OCI-LY7 (cell line): ENCODE data around the gene RAB24. TPM values are rescaled to one million over a fixed set of nuclear protein-coding genes. Genes with fewer than 3 reads are reported as not detected.

ENCODE experiments used
- BruUV-seq: library from RNA; stranded (reverse); fragments of 400-500 nt; replicated peaks from 2 replicates; lab custom pipeline; 2021; lab: Mats Ljungman, UMichigan
- CTCF ChIA-PET: fragments of 300-600 bp; sonication (Branson Sonifier 250); formaldehyde crosslinking; loops from one replicate; lab custom pipeline; 2022; ENCODE audit warnings: antibody characterized with exemption; ENCODE audit not compliant: unreplicated experiment; lab: Charles Lee
- POLR2A ChIA-PET: fragments of 300-600 bp; sonication (Branson Sonifier 250); formaldehyde crosslinking; loops from one replicate; lab custom pipeline; 2022; ENCODE audit warnings: antibody characterized with exemption; lab: Charles Lee
- DNase-seq: peaks from one replicate; pipeline ENCODE4 v3.0.0-alpha.2; 2015; ENCODE audit warnings: low spot score
- H2AFZ ChIP-seq: fragments of 200-600 bp; sonication (generic), shearing (Covaris generic); 2 replicates; pipeline ENCODE4 v1.6.1; 2014; ENCODE audit warnings: mild to moderate bottlenecking, antibody characterized with exemption, low read length, moderate library complexity
- H3K27ac ChIP-seq: fragments of 200-600 bp; sonication (generic); 2 replicates; pipeline ENCODE4 v1.5.1; 2014; ENCODE audit warnings: mixed run types, low read depth, mild to moderate bottlenecking, moderate library complexity, low read length, inconsistent platforms; ENCODE audit not compliant: poor library complexity, severe bottlenecking
- H3K36me3 ChIP-seq: fragments of 200-600 bp; sonication (generic); 2 replicates; pipeline ENCODE4 v1.6.1; 2014; ENCODE audit warnings: mild to moderate bottlenecking, antibody characterized with exemption, low read length, moderate library complexity, mixed read lengths; ENCODE audit not compliant: insufficient read depth
- H3K4me1 ChIP-seq: fragments of 200-600 bp; sonication (generic); 2 replicates; pipeline ENCODE4 v1.5.1; 2014; ENCODE audit warnings: mild to moderate bottlenecking, low read length; ENCODE audit not compliant: insufficient read depth, poor library complexity, severe bottlenecking
- H3K4me2 ChIP-seq: fragments of 200-600 bp; sonication (generic); 2 replicates; pipeline ENCODE4 v1.6.1; 2014; ENCODE audit warnings: mild to moderate bottlenecking, low read length
- H3K4me3 ChIP-seq: fragments of 200-600 bp; sonication (generic); 2 replicates; pipeline ENCODE4 v1.5.1; 2014; ENCODE audit warnings: mild to moderate bottlenecking, low read depth, low read length; ENCODE audit not compliant: poor library complexity, severe bottlenecking
- H3K79me2 ChIP-seq: fragments of 200-600 bp; sonication (generic); 2 replicates; pipeline ENCODE4 v1.6.1; 2016; ENCODE audit warnings: low read depth, mild to moderate bottlenecking, low read length, moderate library complexity, mixed read lengths; ENCODE audit not compliant: insufficient read depth
- H3K9me2 ChIP-seq: fragments of 200-600 bp; sonication (generic); 2 replicates; pipeline ENCODE4 v1.6.1; 2016; ENCODE audit warnings: mild to moderate bottlenecking, low read length, mixed read lengths; ENCODE audit not compliant: insufficient read depth
- H3K9me3 ChIP-seq: fragments of 200-600 bp; sonication (generic); 2 replicates; pipeline ENCODE4 v1.6.1; 2014; ENCODE audit warnings: mild to moderate bottlenecking, mixed run types, low read length, mixed read lengths
- H4K20me1 ChIP-seq: fragments of 200-600 bp; sonication (generic); 2 replicates; pipeline ENCODE4 v1.6.1; 2014; ENCODE audit warnings: mild to moderate bottlenecking, antibody characterized with exemption, low read length, moderate library complexity, mixed read lengths; ENCODE audit not compliant: insufficient read depth
- CTCF ChIP-seq: fragments of 200-600 bp; sonication (generic); conservative IDR thresholded peaks from 2 replicates; pipeline ENCODE4 v1.5.1; 2014; ENCODE audit warnings: mild to moderate bottlenecking, antibody characterized with exemption, low read length, moderate library complexity, mixed read lengths
- EZH2phosphoT487 ChIP-seq: fragments of 200-600 bp; sonication (generic); IDR thresholded peaks from 2 replicates; pipeline ENCODE4 v1.6.1; 2018; ENCODE audit warnings: low read depth, borderline replicate concordance, mild to moderate bottlenecking, mixed run types, antibody characterized with exemption, low read length, moderate library complexity, mixed read lengths
- intact Hi-C: fragments of 100-400 bp; cut with micrococcal nuclease; formaldehyde crosslinking; loops from one replicate; pipeline ENCODE4 v1.10.0; 2022; ENCODE audit not compliant: unreplicated experiment
- total RNA-seq, 2 experiments: library from RNA; depleted of rRNA in 1 of 2; stranded (reverse); fragments of >200 nt in 1 of 2; shearing (Covaris generic) in 1 of 2; gene quantifications; 2 replicates each; pipeline ENCODE4 v1.2.3, GENCODE V29; 2014 to 2022

Gene RAB24
- total RNA-seq, 2 experiments from 2014 or later, result 25.8 to 36.1 TPM

GRCh38 chr5:177314376-177315342 is 11.1 kb upstream of the RAB24 start:
- Histone ChIP-seq H2AFZ (no peak overlapping the region), H3K36me3 (peaks cover 13% of the 10 kb centered on the region; the same call in 1 of the 2 replicates), H3K4me1 (peaks cover 28% of the 10 kb centered on the region), H3K4me3 (no peak overlapping the region), H3K4me2 (no peak overlapping the region), H4K20me1 (peaks cover 9% of the 10 kb centered on the region; the same call in 1 of the 2 replicates), H3K79me2 (peaks cover 12% of the 10 kb centered on the region; the same call in 1 of the 2 replicates), H3K9me2 (no peaks in the 10 kb centered on the region), H3K27ac (no peak overlapping the region), H3K9me3 (no peaks in the 10 kb centered on the region)
- DNase-seq, result no peak
- intact Hi-C loops, result loop anchor here (5.0 kb wide), 2 partner anchors 193 to 242 kb away; partner anchors contain the start of gene DOK3
- BruUV-seq, result no TSS peak
- TF ChIP-seq EZH2phosphoT487 (no peak), CTCF (no peak)
- ChIA-PET POLR2A (interaction anchor here (0.5 to 0.6 kb wide), 2 partner anchors 58 to 143 kb away, joined by 3 to 4 read pairs; no protein-coding TSS in a partner anchor), CTCF (no interaction called here)

GRCh38 chr5:177313561-177314259 is 10.2 kb upstream of the RAB24 start:
- no peaks in the 10 kb centered on the region for H3K9me2 ChIP-seq
- H3K4me1 ChIP-seq, result peaks cover 38% of the 10 kb centered on the region
- peak overlapping the region; percentile 94 for H3K4me3 ChIP-seq
- no peak for TF ChIP-seq CTCF
- TF ChIP-seq EZH2phosphoT487, result no peak
- peak overlapping the region; percentile 92 for H3K4me2 ChIP-seq
- peaks cover 15% of the 10 kb centered on the region; the same call in 1 of the 2 replicates for H4K20me1 ChIP-seq
- H3K36me3 ChIP-seq, result peaks cover 19% of the 10 kb centered on the region; the same call in 1 of the 2 replicates
- H3K27ac ChIP-seq, result peak overlapping the region; percentile 92
- BruUV-seq, result no TSS peak
- H3K79me2 ChIP-seq, result peaks cover 12% of the 10 kb centered on the region; the same call in 1 of the 2 replicates
- H2AFZ ChIP-seq, result no peak overlapping the region
- no peak for DNase-seq
- POLR2A ChIA-PET, result interaction anchor here (0.9 to 1.5 kb wide), 7 partner anchors 12 to 195 kb away, joined by 3 to 4 read pairs (median 3); no protein-coding TSS in a partner anchor
- no peaks in the 10 kb centered on the region for H3K9me3 ChIP-seq
- intact Hi-C loops, result loop anchor here (2.0 to 5.0 kb wide), 3 partner anchors 37 to 241 kb away; partner anchors contain the start of genes DOK3 and LMAN2
- CTCF ChIA-PET, result no interaction called here
